HG02588 (cell line): Measurements from ENCODE around the gene EXOSC6.
"Not testable (repeated sequence)": the region's sequence is repeated elsewhere in the genome, so short reads cannot be mapped to it uniquely, and the experiment has no call there.

Experiments
- ATAC-seq: cut with Tn5 transposase; IDR thresholded peaks from one replicate; pipeline ENCODE4 v1.9.1; 2021; ENCODE audit warnings: mild to moderate bottlenecking, moderate library complexity; ENCODE audit not compliant: unreplicated experiment

Gene EXOSC6

GRCh38 chr16:70255574-70255973 lies 3.8 kb upstream of the EXOSC6 start:
- ATAC-seq = no peak

- no peak for ATAC-seq
Measured at GRCh38 chr16:70254965-70255286, 3.2 kb upstream of the EXOSC6 start.

- no peak for ATAC-seq
Measured at GRCh38 chr16:70254180-70254964, 2.6 kb upstream of the EXOSC6 start.

- no peak for ATAC-seq
Measured at GRCh38 chr16:70253291-70254106, 1.8 kb upstream of the EXOSC6 start.

- ATAC-seq = no peak
Measured at GRCh38 chr16:70252355-70252988, 732 bp upstream of the EXOSC6 start.

GRCh38 chr16:70250748-70251628 lies 752 bp downstream of the EXOSC6 start:
- ATAC-seq = peak; percentile 33

GRCh38 chr16:70249697-70250096 lies 2.0 kb downstream of the EXOSC6 start:
- ATAC-seq = not testable (repeated sequence)

- ATAC-seq = not testable (repeated sequence)
Measured at GRCh38 chr16:70238773-70239172, 13.0 kb downstream of the EXOSC6 start.

- ATAC-seq = not testable (repeated sequence)
Measured at GRCh38 chr16:70231831-70232230, 19.9 kb downstream of the EXOSC6 start.

- ATAC-seq = not testable (repeated sequence)
Measured at GRCh38 chr16:70226024-70226423, 25.7 kb downstream of the EXOSC6 start.

GRCh38 chr16:70225430-70225829 lies 26.3 kb downstream of the EXOSC6 start:
- ATAC-seq = not testable (repeated sequence)

- ATAC-seq = not testable (repeated sequence)
Measured at GRCh38 chr16:70224645-70225044, 27.1 kb downstream of the EXOSC6 start.

- ATAC-seq = not testable (repeated sequence)
Measured at GRCh38 chr16:70223971-70224513, 27.7 kb downstream of the EXOSC6 start.

GRCh38 chr16:70223216-70223615 lies 28.5 kb downstream of the EXOSC6 start:
- not testable (repeated sequence) for ATAC-seq

- ATAC-seq = not testable (repeated sequence)
Measured at GRCh38 chr16:70222574-70222973, 29.2 kb downstream of the EXOSC6 start.

- not testable (repeated sequence) for ATAC-seq
Measured at GRCh38 chr16:70218586-70218985, 33.2 kb downstream of the EXOSC6 start.

- ATAC-seq = not testable (repeated sequence)
Measured at GRCh38 chr16:70206382-70206781, 45.4 kb downstream of the EXOSC6 start.

GRCh38 chr16:70204668-70205405 lies 46.9 kb downstream of the EXOSC6 start:
- not testable (repeated sequence) for ATAC-seq

GRCh38 chr16:70204010-70204409 lies 47.7 kb downstream of the EXOSC6 start:
- not testable (repeated sequence) for ATAC-seq
